Nephron (organoid): ENCODE results near the gene CAP2.

Source experiments
- H3K27ac Mint-ChIP-seq, 3 experiments: 2 replicates each; pipeline ENCODE4 v1.8.0; 2020; ENCODE audit warnings: mixed read lengths in 3 of 3, mild to moderate bottlenecking in 2 of 3, moderate library complexity in 1 of 3
- H3K27me3 Mint-ChIP-seq: 2 replicates; pipeline ENCODE4 v1.8.0; 2021; ENCODE audit warnings: low read depth, mild to moderate bottlenecking, moderate library complexity, mixed read lengths
- H3K36me3 Mint-ChIP-seq: 2 replicates; pipeline ENCODE4 v1.8.0; 2020; ENCODE audit warnings: low read depth, mixed read lengths
- H3K4me1 Mint-ChIP-seq: 2 replicates; pipeline ENCODE4 v1.8.0; 2020; ENCODE audit warnings: mixed read lengths
- H3K4me3 Mint-ChIP-seq, 3 experiments: 2 replicates each; pipeline ENCODE4 v1.8.0; 2020; ENCODE audit warnings: mild to moderate bottlenecking in 3 of 3, mixed read lengths in 3 of 3, moderate library complexity in 2 of 3
- H3K9me3 Mint-ChIP-seq: 2 replicates; pipeline ENCODE4 v1.8.0; 2020; ENCODE audit warnings: mixed read lengths
- CTCF ChIP-seq, 3 experiments: fragments of 200-600 bp; sonication (generic); IDR thresholded peaks; one replicate each; pipeline ENCODE4 v1.5.0; 2021; ENCODE audit warnings: antibody characterized with exemption in 3 of 3; ENCODE audit not compliant: unreplicated experiment in 3 of 3

The CAP2 gene

DNA sequence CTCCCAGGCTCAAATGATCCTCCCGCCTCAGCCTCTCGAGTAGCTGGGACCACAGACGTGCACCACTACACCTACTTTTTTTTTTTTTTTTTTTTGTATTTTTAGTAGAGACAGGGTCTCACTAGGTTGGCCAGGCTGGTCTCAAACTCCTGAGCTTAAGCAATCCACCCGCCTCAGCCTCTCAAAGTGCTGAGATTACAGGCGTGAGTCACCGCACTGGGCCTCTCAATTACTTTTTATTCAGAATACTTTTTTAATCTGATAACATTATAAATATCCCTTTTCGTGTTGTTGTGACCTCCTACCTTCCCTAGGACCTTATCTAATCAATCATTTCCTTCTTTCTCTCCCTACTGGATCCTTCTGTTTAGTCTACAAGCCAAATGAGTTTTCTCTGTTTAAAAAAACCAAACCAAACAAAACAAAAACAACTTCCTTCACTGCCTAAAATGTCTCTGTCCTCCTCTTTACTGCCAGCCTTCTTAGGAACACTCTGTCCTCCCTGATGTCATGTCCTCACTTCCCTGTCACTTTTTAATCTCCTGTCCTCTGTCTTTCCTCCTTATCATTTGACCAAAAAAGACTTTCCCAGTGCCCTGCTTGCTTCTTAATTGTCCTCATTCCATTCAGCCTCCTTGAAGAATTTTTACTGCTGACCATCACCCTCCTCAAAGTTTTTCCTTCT is 85.0 kb downstream of the CAP2 start:
- Mint-ChIP-seq H3K9me3 (no peaks in the 10 kb centered on the region), H3K4me1 (peaks cover 54% of the 10 kb centered on the region), H3K4me3 (no peak overlapping the region), H3K27ac (no peak overlapping the region), H3K36me3 (no peaks in the 10 kb centered on the region), H3K27me3 (peaks cover 5% of the 10 kb centered on the region)
- no peak for TF ChIP-seq CTCF (IDR thresholded peaks at IDR 0.05; ENCODE audit: unreplicated experiment in 3 of 3)

DNA sequence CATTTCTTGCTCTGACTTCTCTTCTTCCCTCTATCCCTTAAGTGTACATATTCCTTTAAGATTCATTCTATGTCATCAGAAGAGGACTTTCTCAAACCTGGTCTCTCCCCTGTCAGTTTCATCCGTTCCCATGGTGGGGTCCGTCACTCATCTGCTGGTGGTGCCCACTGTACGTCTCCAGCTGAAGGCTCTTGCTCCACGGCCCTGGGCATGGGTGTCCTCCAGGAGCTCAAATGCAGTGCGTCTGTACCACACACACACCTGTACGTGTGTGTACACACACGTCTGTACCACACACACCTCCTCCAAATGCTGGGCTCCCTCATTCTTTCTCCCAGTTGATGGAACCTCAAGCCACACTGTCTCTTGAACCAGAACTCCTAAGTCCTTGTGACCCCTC is 85.6 kb downstream of the CAP2 start:
- no peak for TF ChIP-seq CTCF (IDR thresholded peaks at IDR 0.05; ENCODE audit: unreplicated experiment in 3 of 3)
- no peaks in the 10 kb centered on the region for H3K9me3 Mint-ChIP-seq
- peaks cover 5% of the 10 kb centered on the region for H3K27me3 Mint-ChIP-seq
- no peak overlapping the region for H3K4me3 Mint-ChIP-seq
- peaks cover 51% of the 10 kb centered on the region for H3K4me1 Mint-ChIP-seq
- H3K27ac Mint-ChIP-seq, result no peak overlapping the region
- no peaks in the 10 kb centered on the region for H3K36me3 Mint-ChIP-seq

GRCh38 chr6:17480476-17480875 is 87.1 kb downstream of the CAP2 start:
- Mint-ChIP-seq H3K27ac (no peak overlapping the region), H3K4me3 (no peak overlapping the region), H3K27me3 (peaks cover 5% of the 10 kb centered on the region), H3K4me1 (peaks cover 54% of the 10 kb centered on the region), H3K36me3 (no peaks in the 10 kb centered on the region), H3K9me3 (no peaks in the 10 kb centered on the region)
- no peak for TF ChIP-seq CTCF (IDR thresholded peaks at IDR 0.05; ENCODE audit: unreplicated experiment in 3 of 3)

DNA sequence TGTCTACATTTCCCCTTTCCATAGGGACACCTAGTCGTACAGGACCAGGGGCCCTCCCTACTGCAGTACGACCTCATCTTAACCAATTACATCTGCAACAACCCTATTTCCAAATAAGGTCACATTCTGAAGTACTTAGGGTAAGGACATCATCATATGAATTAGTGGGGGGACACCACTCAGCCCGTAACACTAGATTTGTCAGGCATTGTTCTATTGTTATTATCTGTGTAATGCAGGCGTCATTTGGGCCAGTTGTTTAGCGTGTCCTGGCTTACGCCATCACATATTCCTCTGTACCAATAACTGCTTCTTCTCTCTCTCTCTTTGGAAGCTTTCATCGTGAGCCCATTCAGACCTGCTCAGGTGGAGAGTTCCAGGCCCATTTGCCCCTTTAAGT is 89.3 kb downstream of the CAP2 start:
- peaks cover 11% of the 10 kb centered on the region for H3K27me3 Mint-ChIP-seq
- no peak overlapping the region for H3K4me3 Mint-ChIP-seq
- H3K9me3 Mint-ChIP-seq, result no peaks in the 10 kb centered on the region
- H3K36me3 Mint-ChIP-seq, result no peaks in the 10 kb centered on the region
- TF ChIP-seq CTCF (IDR thresholded peaks at IDR 0.05; ENCODE audit: unreplicated experiment in 3 of 3), result no peak
- H3K27ac Mint-ChIP-seq, result peak overlapping the region in 2 of 3 experiments; percentile 30 to 47
- peaks cover 45% of the 10 kb centered on the region for H3K4me1 Mint-ChIP-seq

GRCh38 chr6:17483391-17484016 is 90.1 kb downstream of the CAP2 start:
- no peaks in the 10 kb centered on the region for H3K9me3 Mint-ChIP-seq

More at GRCh38 chr6:17483391-17484016, 90.1 kb downstream of the CAP2 start:
- Mint-ChIP-seq H3K27ac (peak overlapping the region; percentile 31 to 71 (median 49)), H3K36me3 (no peaks in the 10 kb centered on the region), H3K4me1 (peaks cover 50% of the 10 kb centered on the region), H3K4me3 (no peak overlapping the region), H3K27me3 (peaks cover 11% of the 10 kb centered on the region)
- TF ChIP-seq CTCF (IDR thresholded peaks at IDR 0.05; ENCODE audit: unreplicated experiment in 3 of 3), result no peak
